Naive B cell (primary cell): ENCODE results near the gene MORN2. TPM values are rescaled to one million over a fixed set of nuclear protein-coding genes. Genes with fewer than 3 reads are reported as not detected.

ENCODE experiments used
- ATAC-seq, 2 donors: fragments of 150-1000 bp; cut with Tn5 transposase; 2 replicates each; pipeline ENCODE4 v1.10.0; 2021; ENCODE audit warnings: low read depth in 2 of 2, mild to moderate bottlenecking in 2 of 2, moderate library complexity in 2 of 2
- DNase-seq: peaks from one replicate; pipeline ENCODE4 v3.0.0; 2022
- H3K27ac Mint-ChIP-seq, 6 donors: one replicate each; pipeline ENCODE4 v1.8.0; 2020 to 2022; ENCODE audit warnings: mild to moderate bottlenecking in 6 of 6, mixed read lengths in 6 of 6, moderate library complexity in 5 of 6, inconsistent platforms in 2 of 6
- H3K27me3 Mint-ChIP-seq, 3 donors: one replicate each; pipeline ENCODE4 v1.8.0; 2021 to 2022; ENCODE audit warnings: mixed read lengths in 3 of 3, mild to moderate bottlenecking in 1 of 3
- H3K36me3 Mint-ChIP-seq, 2 donors: one replicate each; pipeline ENCODE4 v1.8.0; 2020 to 2022; ENCODE audit warnings: mixed read lengths in 2 of 2, inconsistent platforms in 1 of 2, mild to moderate bottlenecking in 1 of 2
- H3K4me1 Mint-ChIP-seq, 3 donors: one replicate each; pipeline ENCODE4 v1.8.0; 2020 to 2022; ENCODE audit warnings: mixed read lengths in 3 of 3, inconsistent platforms in 1 of 3, mild to moderate bottlenecking in 1 of 3, moderate library complexity in 1 of 3
- H3K4me3 Mint-ChIP-seq, 8 donors: one replicate each; pipeline ENCODE4 v1.8.0; 2020 to 2022; ENCODE audit warnings: mild to moderate bottlenecking in 8 of 8, mixed read lengths in 8 of 8, moderate library complexity in 8 of 8, inconsistent platforms in 2 of 8
- H3K9me3 Mint-ChIP-seq, 7 donors: one replicate each; pipeline ENCODE4 v1.8.0; 2020 to 2022; ENCODE audit warnings: mixed read lengths in 7 of 7, mild to moderate bottlenecking in 5 of 7, inconsistent platforms in 2 of 7, moderate library complexity in 1 of 7
- polyA plus RNA-seq, 6 donors: library from polyadenylated mRNA; unstranded; fragments of 300-500 nt; fragmentation: Illumina TruSeq; gene quantifications; one replicate each; pipeline ENCODE4 v1.2.3, GENCODE V29; 2021; ENCODE audit warnings: low read depth in 6 of 6

Gene MORN2
- polyA plus RNA-seq, 6 donors from 2014 or later: 7.8 to 21.6 (median 11.4) TPM

GRCh38 chr2:38907242-38907641 lies 31.5 kb downstream of the MORN2 start:
- ATAC-seq: no peak
- no peaks in the 10 kb centered on the region for H3K9me3 Mint-ChIP-seq
- no peak overlapping the region for H3K4me3 Mint-ChIP-seq
- no peaks in the 10 kb centered on the region for H3K27me3 Mint-ChIP-seq
- H3K36me3 Mint-ChIP-seq: no peaks in the 10 kb centered on the region
- H3K4me1 Mint-ChIP-seq: no peaks in the 10 kb centered on the region
- H3K27ac Mint-ChIP-seq: no peak overlapping the region
- no peak for DNase-seq

- Mint-ChIP-seq H3K27ac (no peak overlapping the region), H3K27me3 (no peaks in the 10 kb centered on the region), H3K9me3 (no peaks in the 10 kb centered on the region), H3K4me3 (no peak overlapping the region), H3K36me3 (no peaks in the 10 kb centered on the region), H3K4me1 (no peaks in the 10 kb centered on the region)
- ATAC-seq (no peak), DNase-seq (no peak)
Observed at GRCh38 chr2:38907743-38908562, 32.2 kb downstream of the MORN2 start.

GRCh38 chr2:38909872-38910271 lies 34.1 kb downstream of the MORN2 start:
- no peaks in the 10 kb centered on the region for H3K27me3 Mint-ChIP-seq
- H3K36me3 Mint-ChIP-seq: no peaks in the 10 kb centered on the region
- no peaks in the 10 kb centered on the region for H3K4me1 Mint-ChIP-seq
- no peak for ATAC-seq
- no peak overlapping the region for H3K4me3 Mint-ChIP-seq
- no peak for DNase-seq
- no peak overlapping the region for H3K27ac Mint-ChIP-seq
- no peaks in the 10 kb centered on the region for H3K9me3 Mint-ChIP-seq

- no peak overlapping the region for H3K4me3 Mint-ChIP-seq
- H3K27ac Mint-ChIP-seq: no peak overlapping the region
- ATAC-seq (no peak), DNase-seq (no peak)
- H3K27me3 Mint-ChIP-seq: no peaks in the 10 kb centered on the region
- H3K36me3 Mint-ChIP-seq: no peaks in the 10 kb centered on the region
- H3K9me3 Mint-ChIP-seq: no peaks in the 10 kb centered on the region
- no peaks in the 10 kb centered on the region for H3K4me1 Mint-ChIP-seq
Observed at GRCh38 chr2:38911191-38911590, 35.4 kb downstream of the MORN2 start.

- ATAC-seq: no peak
- Mint-ChIP-seq H3K27ac (no peak overlapping the region), H3K4me1 (no peaks in the 10 kb centered on the region)
Observed at GRCh38 chr2:38912619-38913018, 36.8 kb downstream of the MORN2 start.

GRCh38 chr2:38922389-38922788 lies 46.6 kb downstream of the MORN2 start:
- ATAC-seq (no peak), DNase-seq (no peak)
- no peaks in the 10 kb centered on the region for H3K36me3 Mint-ChIP-seq
- H3K4me3 Mint-ChIP-seq: no peak overlapping the region
- H3K27me3 Mint-ChIP-seq: peaks cover 0 to 9% (median 0%) of the 10 kb centered on the region in 3 donors
- no peaks in the 10 kb centered on the region for H3K9me3 Mint-ChIP-seq
- H3K4me1 Mint-ChIP-seq: peaks cover 0 to 6% (median 0%) of the 10 kb centered on the region in 3 donors
- H3K27ac Mint-ChIP-seq: no peak overlapping the region

More at GRCh38 chr2:38912619-38913018, 36.8 kb downstream of the MORN2 start:
- no peaks in the 10 kb centered on the region for H3K9me3 Mint-ChIP-seq
- no peak overlapping the region for H3K4me3 Mint-ChIP-seq
- no peaks in the 10 kb centered on the region for H3K27me3 Mint-ChIP-seq
- DNase-seq: no peak
- no peaks in the 10 kb centered on the region for H3K36me3 Mint-ChIP-seq

- peaks cover 0 to 6% (median 0%) of the 10 kb centered on the region in 3 donors for H3K4me1 Mint-ChIP-seq
- H3K27ac Mint-ChIP-seq: peak overlapping the region in 1 of 6 donors; percentile 4
- no peak overlapping the region for H3K4me3 Mint-ChIP-seq
- no peak for DNase-seq
- H3K27me3 Mint-ChIP-seq: peaks cover 0 to 9% (median 0%) of the 10 kb centered on the region in 3 donors
- no peak for ATAC-seq
- no peaks in the 10 kb centered on the region for H3K36me3 Mint-ChIP-seq
- no peaks in the 10 kb centered on the region for H3K9me3 Mint-ChIP-seq
Observed at GRCh38 chr2:38922902-38923301, 47.1 kb downstream of the MORN2 start.

GRCh38 chr2:38925982-38926381 lies 50.2 kb downstream of the MORN2 start:
- no peak for DNase-seq
- Mint-ChIP-seq H3K9me3 (no peaks in the 10 kb centered on the region), H3K27me3 (peaks cover 0 to 9% (median 0%) of the 10 kb centered on the region in 3 donors), H3K4me3 (no peak overlapping the region), H3K36me3 (no peaks in the 10 kb centered on the region), H3K4me1 (peaks cover 0 to 6% (median 0%) of the 10 kb centered on the region in 3 donors), H3K27ac (peak overlapping the region in 2 of 6 donors; percentile 17 to 29)
- no peak for ATAC-seq

GRCh38 chr2:38930600-38930999 lies 54.8 kb downstream of the MORN2 start:
- Mint-ChIP-seq H3K9me3 (no peaks in the 10 kb centered on the region), H3K4me1 (peaks cover 0 to 4% (median 0%) of the 10 kb centered on the region in 3 donors), H3K27ac (peak overlapping the region in 1 of 6 donors; percentile 66), H3K36me3 (no peaks in the 10 kb centered on the region), H3K27me3 (peaks cover 0 to 17% (median 2%) of the 10 kb centered on the region in 3 donors), H3K4me3 (no peak overlapping the region)
- no peak for ATAC-seq
- no peak for DNase-seq

Other genes starting within 250 kb of the MORN2 start
- 10 to 100 TPM in 4 of 6 donors, 1 to 10 TPM in 2; 7.4 to 12.1 (median 10.5) TPM for gene GALM, start 209.9 kb upstream of the MORN2 start, polyA plus RNA-seq
- gene SRSF7, start 124.6 kb upstream of the MORN2 start, polyA plus RNA-seq: 100 to 1,000 TPM; 164 to 306 (median 228) TPM
- 10 to 100 TPM in 4 of 6 donors, 1 to 10 TPM in 2; 5.7 to 17.9 (median 14.9) TPM for gene GEMIN6, start 97.8 kb upstream of the MORN2 start, polyA plus RNA-seq
- 10 to 100 TPM in 3 of 6 donors, 1 to 10 TPM in 3; 7.2 to 13.2 (median 9.9) TPM for gene DHX57, start within 50 bp of the MORN2 start, polyA plus RNA-seq
- gene ARHGEF33, start 13.9 kb downstream of the MORN2 start, polyA plus RNA-seq: under 1 TPM in 1 of 6 donors, not detected in 5; 0.30 TPM
- 10 to 100 TPM in 5 of 6 donors, 1 to 10 TPM in 1; 6.5 to 21.8 (median 11.5) TPM for gene SOS1, start 245.1 kb downstream of the MORN2 start, polyA plus RNA-seq